ENCODE results near the gene TTC3. TPM values are rescaled to one million over a fixed set of nuclear protein-coding genes. Genes with fewer than 3 reads are reported as not detected.

Gene TTC3
- total RNA-seq, 6 experiments from 2014 or later = 46.7 to 68.7 (median 54.2) TPM

GRCh38 chr21:37074546-37074945 lies 1.5 kb downstream of the TTC3 start:
- no peak for TF ChIP-seq POLR2A (IDR thresholded peaks at IDR 0.05)
- TF ChIP-seq, protein P1, sequence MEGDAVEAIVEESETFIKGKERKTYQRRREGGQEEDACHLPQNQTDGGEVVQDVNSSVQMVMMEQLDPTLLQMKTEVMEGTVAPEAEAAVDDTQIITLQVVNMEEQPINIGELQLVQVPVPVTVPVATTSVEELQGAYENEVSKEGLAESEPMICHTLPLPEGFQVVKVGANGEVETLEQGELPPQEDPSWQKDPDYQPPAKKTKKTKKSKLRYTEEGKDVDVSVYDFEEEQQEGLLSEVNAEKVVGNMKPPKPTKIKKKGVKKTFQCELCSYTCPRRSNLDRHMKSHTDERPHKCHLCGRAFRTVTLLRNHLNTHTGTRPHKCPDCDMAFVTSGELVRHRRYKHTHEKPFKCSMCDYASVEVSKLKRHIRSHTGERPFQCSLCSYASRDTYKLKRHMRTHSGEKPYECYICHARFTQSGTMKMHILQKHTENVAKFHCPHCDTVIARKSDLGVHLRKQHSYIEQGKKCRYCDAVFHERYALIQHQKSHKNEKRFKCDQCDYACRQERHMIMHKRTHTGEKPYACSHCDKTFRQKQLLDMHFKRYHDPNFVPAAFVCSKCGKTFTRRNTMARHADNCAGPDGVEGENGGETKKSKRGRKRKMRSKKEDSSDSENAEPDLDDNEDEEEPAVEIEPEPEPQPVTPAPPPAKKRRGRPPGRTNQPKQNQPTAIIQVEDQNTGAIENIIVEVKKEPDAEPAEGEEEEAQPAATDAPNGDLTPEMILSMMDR (IDR thresholded peaks at IDR 0.05) = no peak
- WGBS (ENCODE audit: insufficient coverage, low coverage, low lambda C conversion rate, missing lambda C conversion rate) = 21% methylated on average over 9 of the region's 9 CpGs
- no peak for DNase-seq
- peak overlapping the region; percentile 75 to 87 (median 85) for H3K4me3 ChIP-seq
- H3K4me1 ChIP-seq = peaks cover 0 to 21% (median 0%) of the 10 kb centered on the region in 4 donors
- H3K27me3 ChIP-seq = no peaks in the 10 kb centered on the region
- no peaks in the 10 kb centered on the region for H3K9me3 ChIP-seq
- H3K36me3 ChIP-seq = no peaks in the 10 kb centered on the region
- H3K27ac ChIP-seq = peak overlapping the region in 2 of 3 donors; percentile 71 to 76
- intact Hi-C loops (cut with DNase I) = no loop called here
- no peak for ATAC-seq

GRCh38 chr21:37075214-37075770 lies 2.2 kb downstream of the TTC3 start:
- Histone ChIP-seq H3K4me1 (peaks cover 0 to 21% (median 0%) of the 10 kb centered on the region in 4 donors), H3K9me3 (no peaks in the 10 kb centered on the region), H3K4me3 (no peak overlapping the region), H3K27ac (no peak overlapping the region), H3K36me3 (no peaks in the 10 kb centered on the region), H3K27me3 (no peaks in the 10 kb centered on the region)
- intact Hi-C loops (cut with DNase I) = no loop called here
- TF ChIP-seq, protein P1 (IDR thresholded peaks at IDR 0.05) = no peak
- TF ChIP-seq POLR2A (IDR thresholded peaks at IDR 0.05) = no peak
- 87% methylated on average over 4 of the region's 4 CpGs for WGBS (ENCODE audit: insufficient coverage, low coverage, low lambda C conversion rate, missing lambda C conversion rate)
- ATAC-seq (no peak), DNase-seq (no peak)

DNA sequence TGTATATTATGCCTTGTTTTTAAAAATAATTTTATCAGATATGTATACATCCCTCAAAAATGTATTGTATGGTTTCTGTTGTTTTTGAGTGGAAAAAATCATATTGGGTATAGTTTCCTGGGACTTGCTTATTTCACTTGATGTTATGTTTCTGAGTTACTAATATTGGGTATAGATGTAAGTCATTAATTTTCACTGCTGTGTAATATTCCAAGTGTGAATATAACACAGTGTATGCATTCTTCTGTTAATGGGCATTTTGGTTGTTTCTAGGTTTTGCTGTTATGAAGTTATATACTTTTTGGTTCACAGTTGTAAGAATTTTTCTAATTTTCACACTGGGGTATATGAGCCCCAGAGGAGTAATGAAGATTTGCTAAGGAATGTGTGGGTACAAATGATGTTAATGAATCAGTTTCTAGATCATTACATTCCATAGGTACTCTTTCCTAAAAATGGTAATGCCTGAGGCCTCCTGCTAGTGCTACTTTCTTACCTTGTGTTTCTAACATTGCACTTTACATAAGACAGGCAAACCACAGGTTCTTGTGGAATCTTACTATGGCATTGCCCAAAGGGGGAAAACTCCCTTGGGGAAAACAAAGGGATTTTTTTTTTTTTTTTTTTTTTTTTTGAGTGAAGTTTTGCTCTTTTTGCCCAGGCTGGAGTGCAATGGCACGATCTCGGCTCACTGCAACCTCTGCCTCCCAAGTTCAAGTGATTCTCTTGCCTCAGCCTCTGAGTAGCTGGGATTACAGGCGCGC lies 3.2 kb downstream of the TTC3 start:
- 90% methylated on average over 4 of the region's 4 CpGs for WGBS (ENCODE audit: insufficient coverage, low coverage, low lambda C conversion rate, missing lambda C conversion rate)
- Histone ChIP-seq H3K4me3 (no peak overlapping the region), H3K9me3 (no peaks in the 10 kb centered on the region), H3K27me3 (no peaks in the 10 kb centered on the region), H3K36me3 (no peaks in the 10 kb centered on the region), H3K27ac (no peak overlapping the region), H3K4me1 (peaks cover 0 to 19% (median 0%) of the 10 kb centered on the region in 4 donors)
- intact Hi-C loops (cut with DNase I) = no loop called here
- ATAC-seq = no peak
- DNase-seq = no peak
- TF ChIP-seq, protein P1 (IDR thresholded peaks at IDR 0.05) = no peak
- no peak for TF ChIP-seq POLR2A (IDR thresholded peaks at IDR 0.05)

DNA sequence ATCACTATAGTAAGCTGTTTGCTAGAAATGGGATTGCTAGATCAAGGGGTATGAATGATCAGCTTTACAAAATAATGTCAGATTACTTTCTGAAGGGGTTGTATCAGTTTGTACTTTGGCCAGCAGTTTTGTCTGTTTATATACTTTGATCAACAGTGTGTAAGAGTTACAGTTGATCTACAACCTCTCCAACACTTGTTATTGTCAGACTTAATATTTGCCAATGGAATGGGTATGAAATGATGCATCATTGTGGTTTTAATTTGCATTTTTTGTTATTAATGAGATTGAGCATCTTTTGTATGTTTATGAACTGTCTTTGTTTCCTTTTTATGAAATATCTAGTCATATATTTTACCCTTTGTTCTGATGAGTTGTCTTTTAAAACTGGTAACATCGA lies 4.3 kb downstream of the TTC3 start:
- H3K27me3 ChIP-seq = no peaks in the 10 kb centered on the region
- 89% methylated on average over 1 of the region's 1 CpG for WGBS (ENCODE audit: insufficient coverage, low coverage, low lambda C conversion rate, missing lambda C conversion rate)
- no peak for TF ChIP-seq POLR2A (IDR thresholded peaks at IDR 0.05)
- TF ChIP-seq, protein P1 (IDR thresholded peaks at IDR 0.05) = no peak
- H3K4me1 ChIP-seq = peaks cover 0 to 15% (median 0%) of the 10 kb centered on the region in 4 donors
- DNase-seq = no peak
- no peaks in the 10 kb centered on the region for H3K36me3 ChIP-seq
- H3K9me3 ChIP-seq = no peaks in the 10 kb centered on the region
- H3K27ac ChIP-seq = no peak overlapping the region
- no peak overlapping the region for H3K4me3 ChIP-seq
- intact Hi-C loops (cut with DNase I) = no loop called here
- no peak for ATAC-seq

Data from right lobe of liver (tissue), 6 donors.